GM19455 (cell line): ENCODE measurements around the gene SLC25A27.
A peak's percentile ranks its signal among the peaks of the same experiment; 100 is the strongest.
"Not testable (repeated sequence)": the region's sequence is repeated elsewhere in the genome, so short reads cannot be mapped to it uniquely, and the experiment has no call there.

Source experiments
- ATAC-seq: cut with Tn5 transposase; IDR thresholded peaks from one replicate; pipeline ENCODE4 v1.9.1; 2021; ENCODE audit not compliant: unreplicated experiment

Gene SLC25A27, protein sequence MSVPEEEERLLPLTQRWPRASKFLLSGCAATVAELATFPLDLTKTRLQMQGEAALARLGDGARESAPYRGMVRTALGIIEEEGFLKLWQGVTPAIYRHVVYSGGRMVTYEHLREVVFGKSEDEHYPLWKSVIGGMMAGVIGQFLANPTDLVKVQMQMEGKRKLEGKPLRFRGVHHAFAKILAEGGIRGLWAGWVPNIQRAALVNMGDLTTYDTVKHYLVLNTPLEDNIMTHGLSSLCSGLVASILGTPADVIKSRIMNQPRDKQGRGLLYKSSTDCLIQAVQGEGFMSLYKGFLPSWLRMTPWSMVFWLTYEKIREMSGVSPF

GRCh38 chr6:46652603-46653438 lies at the start of gene SLC25A27, which contains the start of gene CYP39A1:
TSS of gene SLC25A27 (plus strand) at chr6:46652975. CDS start at chr6:46653193, 218 bp downstream.
TSS of gene CYP39A1 (minus strand) at chr6:46652818. CDS start at chr6:46652582, 236 bp downstream.
- peak; percentile 100 for ATAC-seq

- ATAC-seq, result no peak
Measured at GRCh38 chr6:46605091-46605797, 47.5 kb upstream of the SLC25A27 start.

GRCh38 chr6:46606338-46606737 lies 46.4 kb upstream of the SLC25A27 start:
- no peak for ATAC-seq

DNA sequence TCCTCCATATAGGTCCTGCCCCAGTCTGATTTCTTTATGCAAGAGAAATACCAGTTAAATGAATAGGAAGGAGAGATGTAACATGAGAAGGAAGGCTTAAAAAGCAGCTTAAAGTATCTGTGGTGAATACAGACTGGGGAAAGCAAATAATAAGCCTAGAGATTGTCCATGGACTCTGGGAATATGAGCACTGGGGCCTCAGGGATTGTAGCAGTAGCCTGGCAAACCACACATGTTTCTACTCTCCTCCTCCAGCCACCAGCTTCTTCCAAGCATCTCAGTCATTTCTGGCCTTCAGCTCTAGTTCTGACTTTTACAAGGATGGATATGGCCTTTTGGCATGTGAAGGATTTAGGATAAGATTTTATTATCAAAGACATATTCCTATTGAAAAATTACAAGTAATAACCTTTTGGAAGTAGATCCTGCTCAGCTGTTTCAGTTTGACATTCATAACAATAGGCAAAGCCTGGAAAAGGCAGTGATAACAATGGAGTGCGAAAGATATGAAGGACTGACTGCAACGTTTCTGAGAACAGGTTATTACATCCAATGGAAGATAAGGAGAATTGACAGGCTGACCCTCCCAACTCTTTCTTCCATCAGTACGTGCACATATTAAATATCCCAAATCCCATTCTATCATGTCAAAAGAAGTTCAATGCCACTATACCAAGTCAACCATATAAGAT lies 41.8 kb upstream of the SLC25A27 start:
- ATAC-seq, result no peak

DNA sequence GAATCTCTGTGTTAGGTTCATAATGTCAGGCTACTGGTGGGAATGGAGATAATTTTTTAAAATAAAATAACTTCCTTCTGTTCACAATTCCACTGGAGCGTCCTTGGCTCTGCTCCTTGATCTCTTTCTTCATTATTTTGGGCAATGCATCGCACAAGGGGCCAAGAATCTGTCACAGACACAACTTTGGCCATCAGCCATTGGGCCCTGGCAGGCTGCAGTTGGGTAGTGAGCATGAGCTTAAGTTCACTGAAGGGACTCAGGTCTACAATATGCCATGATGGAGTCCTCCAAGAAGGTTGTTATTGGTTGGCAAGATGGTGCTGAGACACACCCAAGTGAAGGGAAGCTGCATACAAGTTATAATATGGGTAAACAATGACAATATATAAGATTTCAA lies 40.1 kb upstream of the SLC25A27 start:
- no peak for ATAC-seq

GRCh38 chr6:46618726-46619125 lies 34.0 kb upstream of the SLC25A27 start:
- ATAC-seq, result no peak

DNA sequence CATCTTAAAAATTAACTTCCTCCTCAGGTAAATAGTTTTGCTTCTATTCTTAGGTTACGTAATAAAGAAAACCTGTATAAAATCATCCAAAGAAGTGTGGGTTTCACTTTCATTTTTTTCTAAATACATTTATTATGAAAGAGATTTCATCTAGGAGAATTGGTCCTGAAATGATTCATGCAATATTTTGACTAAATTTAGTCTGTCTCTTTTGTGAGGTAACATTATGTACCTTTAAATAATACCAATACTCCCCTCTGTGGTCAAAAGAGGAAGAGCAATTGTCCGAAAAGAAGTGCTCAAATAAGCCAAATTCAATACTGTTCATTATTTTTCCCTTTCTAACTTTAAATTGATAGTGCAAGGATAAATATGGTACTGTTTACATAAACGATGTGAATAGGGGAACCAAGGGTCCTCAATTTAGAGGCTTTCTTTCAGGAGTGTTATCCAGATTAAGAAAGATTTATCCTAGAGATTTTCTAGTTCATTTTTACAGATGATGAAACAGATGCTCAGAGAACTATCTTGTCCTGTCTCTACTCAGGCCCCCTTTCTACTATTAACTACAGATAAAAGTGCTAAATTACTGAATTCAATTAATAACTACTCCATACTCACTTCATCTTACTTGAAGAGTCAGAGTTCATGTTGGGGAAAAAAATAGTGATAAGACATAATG lies 26.4 kb upstream of the SLC25A27 start:
- ATAC-seq, result no peak

GRCh38 chr6:46626976-46627375 lies 25.8 kb upstream of the SLC25A27 start:
- no peak for ATAC-seq

- ATAC-seq, result no peak
Measured at GRCh38 chr6:46628498-46628897, 24.3 kb upstream of the SLC25A27 start.

DNA sequence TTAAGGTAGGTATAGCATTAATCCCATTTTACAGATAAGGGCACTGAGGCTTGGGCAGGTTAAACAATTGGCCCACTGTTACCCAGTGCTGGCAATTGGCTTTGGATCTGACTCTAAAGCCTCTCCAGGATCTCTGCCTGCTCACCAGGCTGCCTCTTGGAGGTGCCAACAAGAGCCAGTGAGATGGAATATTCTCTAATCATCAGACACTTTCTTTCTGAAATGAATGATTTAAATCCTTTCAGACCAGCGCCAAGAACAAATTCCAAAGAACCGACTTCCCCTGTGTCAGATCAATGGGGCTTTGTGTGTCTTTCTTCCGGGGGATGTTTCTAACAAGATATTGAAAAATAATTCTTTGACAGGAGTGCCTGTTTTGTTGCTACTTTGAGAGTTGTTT lies 23.8 kb upstream of the SLC25A27 start:
- ATAC-seq, result no peak

DNA sequence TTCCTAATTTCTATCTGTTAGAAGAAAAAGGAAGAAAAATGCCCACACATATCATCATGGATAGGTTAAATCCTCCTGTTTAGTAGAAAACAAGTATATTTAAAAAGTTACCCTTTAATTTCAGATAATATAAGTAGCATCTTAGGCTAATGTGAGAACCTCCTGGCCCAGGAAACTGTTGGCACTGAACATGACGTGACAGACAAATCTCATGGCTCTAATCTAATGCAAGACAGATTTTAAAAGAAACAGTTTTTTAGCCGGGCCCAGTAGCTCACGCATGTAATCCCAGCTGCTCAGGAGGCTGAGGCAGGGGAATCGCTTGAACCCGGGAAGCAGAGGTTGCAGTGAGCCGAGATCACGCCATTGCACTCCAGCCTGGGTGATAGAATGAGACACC lies 23.1 kb upstream of the SLC25A27 start:
- no peak for ATAC-seq

DNA sequence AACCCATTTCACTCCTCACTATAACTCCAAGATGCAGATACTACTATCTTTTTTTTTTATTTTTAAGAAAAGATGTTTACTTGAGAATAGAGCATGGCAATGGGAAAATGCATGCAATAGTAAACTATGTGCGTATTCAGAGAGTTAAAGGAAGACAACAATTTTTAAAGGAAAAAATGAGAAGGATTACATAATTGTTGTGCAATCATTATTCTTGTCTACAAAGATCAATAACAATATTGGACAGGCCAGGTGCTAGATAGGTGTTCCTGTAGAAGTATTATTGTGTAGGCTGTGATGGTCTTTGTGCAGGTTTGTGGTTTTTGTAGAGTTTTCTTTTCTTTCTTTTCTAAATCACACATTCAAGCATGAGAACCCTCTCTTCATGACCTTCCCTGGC lies 20.7 kb upstream of the SLC25A27 start:
- no peak for ATAC-seq

GRCh38 chr6:46635462-46635861 lies 17.3 kb upstream of the SLC25A27 start:
- no peak for ATAC-seq

GRCh38 chr6:46637145-46637544 lies 15.6 kb upstream of the SLC25A27 start:
- ATAC-seq, result no peak

GRCh38 chr6:46637933-46638332 lies 14.8 kb upstream of the SLC25A27 start:
- no peak for ATAC-seq

DNA sequence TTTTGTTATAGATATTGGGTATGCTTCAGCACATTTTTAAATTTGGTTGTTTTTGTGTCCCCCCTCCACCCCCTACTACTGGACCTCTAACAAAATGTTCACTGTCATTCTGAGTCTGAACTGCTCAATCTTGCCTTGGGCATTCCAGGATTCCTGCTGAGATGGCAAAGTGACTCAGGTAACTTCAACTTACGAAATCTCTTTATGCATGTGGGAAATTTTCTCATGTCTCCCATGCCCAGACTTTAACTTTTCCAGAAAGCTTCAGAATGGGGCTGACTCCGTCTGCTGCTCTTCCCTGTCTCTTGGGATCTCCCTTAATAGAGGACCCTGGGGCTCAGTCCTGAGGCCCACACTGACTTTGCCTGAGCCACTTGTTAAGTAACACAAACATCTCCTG lies 14.1 kb upstream of the SLC25A27 start:
- no peak for ATAC-seq

DNA sequence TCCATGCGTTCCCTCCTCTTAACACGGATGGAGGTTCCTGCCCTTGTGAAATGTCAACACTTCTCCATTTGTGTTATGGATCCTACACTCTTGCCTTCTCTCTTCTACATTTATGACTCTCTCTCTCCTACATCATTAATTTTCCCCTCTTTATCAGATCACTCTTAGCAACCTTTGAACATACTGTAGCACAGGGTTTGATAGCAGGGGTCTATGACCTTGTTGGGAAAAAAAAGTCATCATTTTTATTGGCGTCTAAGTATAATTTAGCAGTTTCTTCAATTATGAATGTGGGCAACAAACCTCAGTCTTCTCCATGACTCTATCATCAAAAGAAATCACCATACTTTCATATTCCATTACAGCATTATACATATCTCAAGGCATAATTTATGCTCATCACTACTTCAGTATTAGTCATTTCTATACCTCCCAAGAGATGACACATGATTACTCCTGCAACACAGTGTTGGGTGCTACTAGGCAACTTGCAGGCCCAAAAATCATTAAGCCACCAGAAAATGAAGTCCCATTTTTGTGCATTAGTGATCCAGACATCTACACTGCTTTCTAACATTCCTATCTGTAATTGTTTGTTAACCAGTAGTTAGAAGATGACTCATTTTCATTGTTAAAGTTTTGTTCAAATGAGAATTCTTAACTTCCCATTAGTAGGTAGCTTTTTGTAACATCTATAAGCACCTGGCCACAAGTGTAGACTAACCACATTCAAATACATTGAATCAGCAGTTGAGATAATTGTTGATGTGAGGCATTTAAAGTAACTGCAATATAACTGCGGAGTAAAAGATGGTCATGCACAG lies 9.6 kb upstream of the SLC25A27 start:
- ATAC-seq, result no peak

DNA sequence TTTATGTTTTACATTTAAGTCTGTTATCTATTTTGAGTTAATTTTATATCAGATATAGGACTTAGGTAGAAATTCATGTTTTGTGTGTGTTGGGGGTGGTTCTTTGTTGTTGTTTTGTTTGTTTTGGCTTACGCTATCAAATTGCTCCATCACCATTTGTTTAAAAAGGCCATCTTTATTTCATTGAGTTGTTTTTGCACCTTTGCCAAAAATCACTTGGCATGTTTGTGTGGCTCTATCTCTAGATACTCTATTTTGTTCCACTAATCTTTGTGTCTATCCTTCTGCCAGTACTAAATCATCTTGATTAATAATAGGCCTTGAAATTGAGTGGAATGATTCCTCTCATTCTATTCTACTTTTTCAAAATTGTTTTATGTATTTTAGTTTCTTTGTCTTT lies 7.5 kb upstream of the SLC25A27 start:
- ATAC-seq, result no peak

- ATAC-seq, result not testable (repeated sequence)
Measured at GRCh38 chr6:46648108-46648507, 4.7 kb upstream of the SLC25A27 start.
